SK-N-SH (cell line): Measurements from ENCODE around the gene NSD2. TPM values are rescaled to one million over a fixed set of nuclear protein-coding genes. Genes with fewer than 3 reads are reported as not detected.

Experiments
- CTCF ChIA-PET: fragments of 300-600, 350-600 bp; formaldehyde crosslinking; extraction: SDS; loops from one replicate; lab custom pipeline; 2021; lab: Yijun Ruan, JAX
- POLR2A ChIA-PET: fragments of 350-600 bp; sonication (Branson Sonifier 250); formaldehyde crosslinking; extraction: SDS; loops from one replicate; lab custom pipeline; 2020; ENCODE audit warnings: antibody characterized with exemption, inconsistent platforms; lab: Yijun Ruan, JAX
- DNase-seq: peaks from one replicate; pipeline ENCODE4 v3.0.0; 2012
- H2AFZ ChIP-seq: fragments of 200-600 bp; sonication (generic); 2 replicates; pipeline ENCODE4 v1.8.1; 2016; ENCODE audit warnings: antibody characterized with exemption, mild to moderate bottlenecking, low read depth
- H3F3A ChIP-seq: fragments of 200-600 bp; sonication (generic); replicated peaks from 2 replicates; pipeline ENCODE3; 2016; ENCODE audit warnings: antibody characterized with exemption, mild to moderate bottlenecking; ENCODE audit not compliant: insufficient read depth
- H3K27ac ChIP-seq, 2 experiments: fragments of 200-500 bp in 1 of 2; fragments of 200-600 bp in 1 of 2; sonication (Bioruptor generic) in 1 of 2; sonication (generic), shearing (Covaris generic) in 1 of 2; 2 replicates each; pipeline versions ENCODE4 v1.5.1 to v1.6.1; 2014 to 2016; ENCODE audit warnings: low read depth in 2 of 2, inconsistent platforms in 1 of 2, low read length in 1 of 2, mild to moderate bottlenecking in 1 of 2, mixed read lengths in 1 of 2
- H3K27me3 ChIP-seq: fragments of 200-600 bp; sonication (generic), shearing (Covaris generic); 2 replicates; pipeline ENCODE4 v1.6.1; 2016; ENCODE audit warnings: mixed run types; ENCODE audit not compliant: insufficient read depth
- H3K36me3 ChIP-seq, 2 experiments: fragments of 200-500 bp in 1 of 2; fragments of 200-600 bp in 1 of 2; sonication (Bioruptor generic) in 1 of 2; sonication (generic) in 1 of 2; replicated peaks in 1 of 2; 2 replicates each; pipeline versions ENCODE3 to v1.5.1; 2014 to 2016; ENCODE audit warnings: low read length in 1 of 2, mild to moderate bottlenecking in 1 of 2; ENCODE audit not compliant: insufficient read depth in 2 of 2, control insufficient read depth in 1 of 2
- H3K4me1 ChIP-seq, 2 experiments: fragments of 200-500 bp in 1 of 2; fragments of 200-600 bp in 1 of 2; sonication (Bioruptor generic) in 1 of 2; sonication (generic), shearing (Covaris generic) in 1 of 2; 2 replicates each; pipeline versions ENCODE4 v1.5.1 to v1.6.1; 2014 to 2016; ENCODE audit warnings: low read depth in 1 of 2, low read length in 1 of 2, mixed run types in 1 of 2; ENCODE audit not compliant: insufficient read depth in 2 of 2, control insufficient read depth in 1 of 2
- H3K4me2 ChIP-seq: fragments of 200-600 bp; sonication (generic), shearing (Covaris generic); 2 replicates; pipeline ENCODE4 v1.6.1; 2017; ENCODE audit warnings: mixed run types
- H3K4me3 ChIP-seq, 2 experiments: fragments of 200-500 bp in 1 of 2; fragments of 200-600 bp in 1 of 2; sonication (Bioruptor generic) in 1 of 2; sonication (generic), shearing (Covaris generic) in 1 of 2; 2 replicates each; pipeline versions ENCODE4 v1.5.1 to v1.8.1; 2014 to 2016; ENCODE audit warnings: low read depth in 2 of 2, inconsistent platforms in 1 of 2, low read length in 1 of 2, mild to moderate bottlenecking in 1 of 2, mixed read lengths in 1 of 2, moderate library complexity in 1 of 2
- H3K79me2 ChIP-seq: fragments of 200-600 bp; sonication (generic); 2 replicates; pipeline ENCODE4 v1.8.1; 2017; ENCODE audit warnings: mild to moderate bottlenecking; ENCODE audit not compliant: insufficient read depth
- H3K9ac ChIP-seq: fragments of 200-600 bp; sonication (generic); 2 replicates; pipeline ENCODE4 v1.6.1; 2017; ENCODE audit warnings: mixed run types
- H3K9me2 ChIP-seq: fragments of 200-600 bp; sonication (generic); 2 replicates; pipeline ENCODE4 v1.6.1; 2017; ENCODE audit warnings: mixed run types
- H3K9me3 ChIP-seq: fragments of 200-600 bp; sonication (generic); 2 replicates; pipeline ENCODE4 v1.6.1; 2017; ENCODE audit warnings: mixed run types, mild to moderate bottlenecking, moderate library complexity
- H4K20me1 ChIP-seq: fragments of 200-600 bp; sonication (generic); 2 replicates; pipeline ENCODE4 v1.6.1; 2017; ENCODE audit warnings: mild to moderate bottlenecking, mixed run types; ENCODE audit not compliant: insufficient read depth
- CHD2 ChIP-seq: fragments of 150-350 bp; IDR thresholded peaks from 2 replicates; pipeline ENCODE4 v1.6.1; 2018; ENCODE audit warnings: low read length; ENCODE audit not compliant: partially characterized antibody
- FOXM1 ChIP-seq: IDR thresholded peaks from 2 replicates; pipeline ENCODE4 v1.4.0; 2012; ENCODE audit warnings: low read depth, mild to moderate bottlenecking
- GABPA ChIP-seq: IDR thresholded peaks from 2 replicates; pipeline ENCODE4 v1.4.0; 2012; ENCODE audit warnings: low read depth, mild to moderate bottlenecking
- IRF3 ChIP-seq: fragments of 150-350 bp; IDR thresholded peaks from 2 replicates; pipeline ENCODE4 v1.6.1; 2016; ENCODE audit warnings: mild to moderate bottlenecking, low read depth, low read length
- MEF2A ChIP-seq: IDR thresholded peaks from 2 replicates; pipeline ENCODE4 v1.4.0; 2012; ENCODE audit warnings: low read depth, borderline replicate concordance
- POLR2AphosphoS5 ChIP-seq: IDR thresholded peaks from 2 replicates; pipeline ENCODE4 v1.6.1; 2012; ENCODE audit warnings: low read depth, low read length
- RAD21 ChIP-seq: IDR thresholded peaks from 2 replicates; pipeline ENCODE4 v1.6.1; 2012; ENCODE audit warnings: mild to moderate bottlenecking, low read length
- REST ChIP-seq: IDR thresholded peaks from 2 replicates; pipeline ENCODE4 v1.6.1; 2012; ENCODE audit warnings: mild to moderate bottlenecking, low read depth, low read length, moderate library complexity
- RFX5 ChIP-seq: IDR thresholded peaks from 2 replicates; pipeline ENCODE4 v1.6.1; 2012; ENCODE audit warnings: mild to moderate bottlenecking, improper control_type of control experiment, low read length
- SMC3 ChIP-seq: IDR thresholded peaks from 2 replicates; pipeline ENCODE4 v1.6.1; 2012; ENCODE audit warnings: low read depth, low read length, improper control_type of control experiment
- TCF12 ChIP-seq: IDR thresholded peaks from 2 replicates; pipeline ENCODE4 v1.4.0; 2012
- WGBS: methylation state at CpG from one replicate; pipeline ENCODE4 v1.1.6; 2017; ENCODE audit warnings: low lambda C conversion rate; 5-methylcytosine and 5-hydroxymethylcytosine counted together
- polyA plus RNA-seq, 3 experiments: library from polyadenylated mRNA; depleted of rRNA; stranded (reverse); fragments of >200 nt; gene quantifications; 2 replicates each; pipeline ENCODE4 v1.2.3, GENCODE V29; 2012
- TF ChIP-seq, protein P1 (sequence below): IDR thresholded peaks from 2 replicates; pipeline ENCODE4 v1.4.0; 2012; ENCODE audit warnings: low read depth
- TF ChIP-seq, protein P2 (sequence below): IDR thresholded peaks from 2 replicates; pipeline ENCODE4 v1.4.0; 2012; ENCODE audit warnings: low read depth, borderline replicate concordance
- TF ChIP-seq, protein P3 (sequence below): IDR thresholded peaks from 2 replicates; pipeline ENCODE4 v1.4.0; 2012; ENCODE audit warnings: low read depth, borderline replicate concordance
- TF ChIP-seq, protein P4 (sequence below): fragments of 150-350 bp; IDR thresholded peaks from 2 replicates; pipeline ENCODE4 v1.6.1; 2017; ENCODE audit warnings: antibody characterized with exemption, low read length, low read depth, borderline replicate concordance

Gene NSD2
- polyA plus RNA-seq, 1 of the 3 experiments (the other 2 are of a cell fraction), result 34.2 TPM

DNA sequence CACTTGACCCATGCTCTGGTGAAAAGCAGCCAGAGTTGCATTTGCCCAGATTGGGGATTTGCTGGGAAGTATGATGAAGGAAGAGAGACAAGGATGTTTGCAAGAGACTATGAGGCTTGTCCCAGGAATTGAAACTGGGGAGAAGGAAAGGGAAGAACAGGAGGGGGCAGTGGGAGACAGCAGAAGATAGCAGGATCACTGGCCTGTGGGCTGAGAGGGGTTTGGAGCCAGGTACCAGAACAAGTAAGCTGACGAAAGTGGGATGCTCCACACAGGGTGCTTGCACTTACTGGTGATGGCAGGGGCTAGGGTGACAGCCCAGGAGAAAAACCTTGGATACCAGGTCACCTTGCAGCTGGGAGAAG is 11.8 kb upstream of the NSD2 start:
- Histone ChIP-seq H3K4me1 (peaks cover 0 to 13% of the 10 kb centered on the region in 2 experiments; a peak in 1 of 4 replicates), H3K36me3 (no peaks in the 10 kb centered on the region), H4K20me1 (no peaks in the 10 kb centered on the region), H3K9me2 (no peaks in the 10 kb centered on the region), H3K79me2 (peaks cover 35% of the 10 kb centered on the region), H3K4me3 (no peak overlapping the region), H3K9me3 (no peaks in the 10 kb centered on the region), H3K4me2 (no peak overlapping the region), H3K27me3 (no peaks in the 10 kb centered on the region), H3K27ac (no peak overlapping the region), H3F3A (no peaks in the 10 kb centered on the region), H2AFZ (no peak overlapping the region), H3K9ac (no peak overlapping the region)
- POLR2A ChIA-PET, result no interaction called here
- CTCF ChIA-PET, result interaction anchor here (1.1 to 3.8 kb wide), 3 partner anchors 40 to 114 kb away, joined by 4 to 25 read pairs (median 4); no protein-coding TSS in a partner anchor
- DNase-seq, result no peak
- 100% methylated on average over 1 of the region's 1 CpG for WGBS
- TF ChIP-seq, protein P1, sequence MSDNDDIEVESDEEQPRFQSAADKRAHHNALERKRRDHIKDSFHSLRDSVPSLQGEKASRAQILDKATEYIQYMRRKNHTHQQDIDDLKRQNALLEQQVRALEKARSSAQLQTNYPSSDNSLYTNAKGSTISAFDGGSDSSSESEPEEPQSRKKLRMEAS, result no peak
- TF ChIP-seq CHD2 (no peak), RAD21 (peak; percentile 19; the same call in 1 of the 2 replicates)
- TF ChIP-seq, protein P2, sequence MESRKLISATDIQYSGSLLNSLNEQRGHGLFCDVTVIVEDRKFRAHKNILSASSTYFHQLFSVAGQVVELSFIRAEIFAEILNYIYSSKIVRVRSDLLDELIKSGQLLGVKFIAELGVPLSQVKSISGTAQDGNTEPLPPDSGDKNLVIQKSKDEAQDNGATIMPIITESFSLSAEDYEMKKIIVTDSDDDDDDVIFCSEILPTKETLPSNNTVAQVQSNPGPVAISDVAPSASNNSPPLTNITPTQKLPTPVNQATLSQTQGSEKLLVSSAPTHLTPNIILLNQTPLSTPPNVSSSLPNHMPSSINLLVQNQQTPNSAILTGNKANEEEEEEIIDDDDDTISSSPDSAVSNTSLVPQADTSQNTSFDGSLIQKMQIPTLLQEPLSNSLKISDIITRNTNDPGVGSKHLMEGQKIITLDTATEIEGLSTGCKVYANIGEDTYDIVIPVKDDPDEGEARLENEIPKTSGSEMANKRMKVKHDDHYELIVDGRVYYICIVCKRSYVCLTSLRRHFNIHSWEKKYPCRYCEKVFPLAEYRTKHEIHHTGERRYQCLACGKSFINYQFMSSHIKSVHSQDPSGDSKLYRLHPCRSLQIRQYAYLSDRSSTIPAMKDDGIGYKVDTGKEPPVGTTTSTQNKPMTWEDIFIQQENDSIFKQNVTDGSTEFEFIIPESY, result no peak

DNA sequence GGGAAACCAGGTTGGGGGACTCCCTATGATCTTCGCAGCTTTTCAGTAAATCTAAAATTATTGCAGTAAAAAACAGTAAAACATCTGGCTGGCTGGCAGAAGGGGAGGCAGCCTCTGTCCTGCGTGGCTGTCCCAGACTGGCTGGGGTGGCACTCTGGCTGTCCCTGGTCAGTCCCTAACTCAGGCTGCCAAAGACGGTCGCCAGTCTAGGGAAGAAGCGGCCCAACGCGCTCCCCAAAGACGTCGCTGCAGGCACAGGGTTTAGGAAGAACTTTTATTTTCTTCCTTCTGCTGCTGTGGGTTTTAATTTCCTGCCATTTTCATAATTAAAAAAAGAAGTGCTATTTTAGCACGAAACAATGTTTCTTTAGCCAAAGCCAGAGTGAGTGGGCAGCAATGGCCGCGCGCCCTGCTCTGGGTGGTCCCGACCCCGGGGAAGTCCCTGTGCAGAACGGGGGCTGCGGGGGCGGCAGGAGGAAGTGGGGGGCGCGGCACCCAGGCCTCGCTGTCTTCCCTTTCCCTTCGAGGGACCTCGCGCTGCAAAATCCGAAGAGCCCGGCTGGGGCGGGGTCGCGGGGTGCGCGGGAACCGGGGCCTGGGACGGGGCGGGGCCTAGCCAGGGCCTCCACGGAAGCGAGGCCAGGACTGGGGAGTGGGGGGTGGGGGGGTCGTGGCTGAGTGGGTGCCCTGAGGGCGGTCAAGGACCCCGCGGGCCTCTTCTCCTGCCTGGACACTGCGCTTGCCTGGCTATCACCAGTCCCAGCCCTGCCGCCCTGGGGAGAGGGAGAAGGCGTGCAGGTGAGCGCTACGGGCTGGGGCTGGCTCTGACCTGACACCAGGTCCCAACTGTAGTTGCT is 8.9 kb upstream of the NSD2 start:
- POLR2A ChIA-PET, result interaction anchor here (0.6 to 1.2 kb wide), 3 partner anchors 7 to 577 kb away, joined by 3 read pairs; no protein-coding TSS in a partner anchor
- Histone ChIP-seq H2AFZ (no peak overlapping the region), H3K4me1 (peaks cover 0 to 21% of the 10 kb centered on the region in 2 experiments; a peak in 1 of 4 replicates), H3K9ac (no peak overlapping the region), H3K4me2 (no peak overlapping the region), H3K27ac (no peak overlapping the region), H4K20me1 (no peaks in the 10 kb centered on the region), H3F3A (no peaks in the 10 kb centered on the region), H3K36me3 (no peaks in the 10 kb centered on the region), H3K9me3 (no peaks in the 10 kb centered on the region), H3K4me3 (no peak overlapping the region), H3K79me2 (peaks cover 13% of the 10 kb centered on the region; the same call in 1 of the 2 replicates), H3K27me3 (no peaks in the 10 kb centered on the region), H3K9me2 (no peaks in the 10 kb centered on the region)
- DNase-seq, result no peak
- 88% methylated on average over 30 of the region's 45 CpGs for WGBS
- CTCF ChIA-PET, result interaction anchor here (1.2 to 3.8 kb wide), 3 partner anchors 10 to 114 kb away, joined by 3 to 25 read pairs (median 3); no protein-coding TSS in a partner anchor
- TF ChIP-seq IRF3, result no peak
- no peak for TF ChIP-seq FOXM1
- TF ChIP-seq, protein P3, sequence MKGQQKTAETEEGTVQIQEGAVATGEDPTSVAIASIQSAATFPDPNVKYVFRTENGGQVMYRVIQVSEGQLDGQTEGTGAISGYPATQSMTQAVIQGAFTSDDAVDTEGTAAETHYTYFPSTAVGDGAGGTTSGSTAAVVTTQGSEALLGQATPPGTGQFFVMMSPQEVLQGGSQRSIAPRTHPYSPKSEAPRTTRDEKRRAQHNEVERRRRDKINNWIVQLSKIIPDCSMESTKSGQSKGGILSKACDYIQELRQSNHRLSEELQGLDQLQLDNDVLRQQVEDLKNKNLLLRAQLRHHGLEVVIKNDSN, result no peak
- no peak for TF ChIP-seq SMC3
- TF ChIP-seq RAD21, result no peak
- TF ChIP-seq CHD2, result no peak
- TF ChIP-seq GABPA, result no peak
- no peak for TF ChIP-seq POLR2AphosphoS5
- no peak for TF ChIP-seq MEF2A
- TF ChIP-seq REST, result no peak
- TF ChIP-seq, protein P4, sequence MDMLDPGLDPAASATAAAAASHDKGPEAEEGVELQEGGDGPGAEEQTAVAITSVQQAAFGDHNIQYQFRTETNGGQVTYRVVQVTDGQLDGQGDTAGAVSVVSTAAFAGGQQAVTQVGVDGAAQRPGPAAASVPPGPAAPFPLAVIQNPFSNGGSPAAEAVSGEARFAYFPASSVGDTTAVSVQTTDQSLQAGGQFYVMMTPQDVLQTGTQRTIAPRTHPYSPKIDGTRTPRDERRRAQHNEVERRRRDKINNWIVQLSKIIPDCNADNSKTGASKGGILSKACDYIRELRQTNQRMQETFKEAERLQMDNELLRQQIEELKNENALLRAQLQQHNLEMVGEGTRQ, result no peak
- no peak for TF ChIP-seq RFX5
- no peak for TF ChIP-seq TCF12
